ENCODE results near the gene DAGLA.

GRCh38 chr11:61724437-61724836 lies 44.2 kb downstream of the DAGLA start:
- no peak for TF ChIP-seq CTCF (conservative IDR thresholded peaks at IDR 0.05)
- TF ChIP-seq ZFX (IDR thresholded peaks at IDR 0.05): no peak
